H1 (cell line): Measurements from ENCODE around the gene DAB2IP. TPM values are rescaled to one million over a fixed set of nuclear protein-coding genes. Genes with fewer than 3 reads are reported as not detected.
A peak's percentile ranks its signal among the peaks of the same experiment; 100 is the strongest.

Experiments
- CTCF ChIA-PET: fragments of 300-600 bp; sonication (Branson Sonifier 250); formaldehyde crosslinking; loops from one replicate; lab custom pipeline; 2021; ENCODE audit not compliant: partially characterized antibody; lab: Charles Lee
- POLR2A ChIA-PET: fragments of 300-600 bp; sonication (Branson Sonifier 250); formaldehyde crosslinking; loops from one replicate; lab custom pipeline; 2021; ENCODE audit warnings: inconsistent platforms; ENCODE audit not compliant: partially characterized antibody; lab: Charles Lee
- DNase-seq, 2 experiments: peaks; one replicate each; pipeline versions ENCODE4 v3.0.0 to v3.0.0-alpha.2; 2010 to 2022; ENCODE audit warnings: low spot score in 2 of 2, low read depth in 1 of 2, mixed read lengths in 1 of 2
- FAIRE-seq: peaks from 2 replicates; lab custom pipeline; 2011; peaks lifted over from hg19 to GRCh38; lab: Jason Lieb, UNC
- H2AFZ ChIP-seq: 2 replicates; pipeline ENCODE4 v1.8.1; 2012; ENCODE audit warnings: low read length, inconsistent platforms
- H2AK5ac ChIP-seq: 2 replicates; pipeline ENCODE4 v1.6.1; 2013; ENCODE audit warnings: low read depth, low read length
- H2BK120ac ChIP-seq: replicated peaks from 2 replicates; pipeline ENCODE3; 2013; ENCODE audit warnings: low read depth, low read length, inconsistent platforms
- H2BK12ac ChIP-seq: 2 replicates; pipeline ENCODE4 v1.6.1; 2013; ENCODE audit warnings: low read depth, low read length
- H2BK15ac ChIP-seq: 2 replicates; pipeline ENCODE4 v1.6.1; 2013; ENCODE audit warnings: low read length
- H2BK20ac ChIP-seq: 2 replicates; pipeline ENCODE4 v1.6.1; 2013; ENCODE audit warnings: low read length
- H2BK5ac ChIP-seq: 2 replicates; pipeline ENCODE4 v1.6.1; 2013; ENCODE audit warnings: low read depth, low read length
- H3K14ac ChIP-seq: 2 replicates; pipeline ENCODE4 v1.6.1; 2013; ENCODE audit warnings: inconsistent platforms; ENCODE audit not compliant: insufficient read length
- H3K18ac ChIP-seq: 2 replicates; pipeline ENCODE4 v1.6.1; 2013; ENCODE audit warnings: low read length; ENCODE audit errors: extremely low read depth
- H3K23ac ChIP-seq: 2 replicates; pipeline ENCODE4 v1.6.1; 2013; ENCODE audit warnings: inconsistent platforms; ENCODE audit not compliant: insufficient read length
- H3K23me2 ChIP-seq: 2 replicates; pipeline ENCODE4 v1.6.1; 2013; ENCODE audit warnings: low read depth, low read length
- H3K27ac ChIP-seq: 2 replicates; pipeline ENCODE4 v1.6.1; 2011; ENCODE audit warnings: low read depth, low read length, inconsistent platforms
- H3K27me3 ChIP-seq, 4 experiments: replicated peaks in 1 of 4; 1 replicate in 1 of 4; 2 replicates in 3 of 4; pipeline versions ENCODE4 v1.6.1 to v1.8.1; 2011 to 2013; ENCODE audit warnings: low read length in 3 of 4, mild to moderate bottlenecking in 3 of 4, inconsistent platforms in 2 of 4, mixed read lengths in 2 of 4, moderate library complexity in 1 of 4; ENCODE audit not compliant: control insufficient read depth in 3 of 4, insufficient read depth in 3 of 4; ENCODE audit errors: extremely low read depth in 1 of 4
- H3K36me3 ChIP-seq, 4 experiments: 2 replicates each; pipeline versions ENCODE4 v1.6.1 to v1.8.1; 2011 to 2013; ENCODE audit warnings: mild to moderate bottlenecking in 4 of 4, low read length in 3 of 4, moderate library complexity in 2 of 4, control low read depth in 1 of 4, inconsistent platforms in 1 of 4; ENCODE audit not compliant: insufficient read depth in 4 of 4, control insufficient read depth in 2 of 4
- H3K4ac ChIP-seq: replicated peaks from 2 replicates; pipeline ENCODE3; 2013; ENCODE audit warnings: low read length, low read depth, mixed read lengths, inconsistent platforms; ENCODE audit not compliant: insufficient read length
- H3K4me1 ChIP-seq, 4 experiments: replicated peaks in 1 of 4; 1 replicate in 1 of 4; 2 replicates in 3 of 4; pipeline versions ENCODE4 v1.6.1 to v1.8.1; 2011 to 2013; ENCODE audit warnings: low read length in 3 of 4, inconsistent platforms in 2 of 4, mixed read lengths in 1 of 4; ENCODE audit not compliant: insufficient read depth in 4 of 4, control insufficient read depth in 3 of 4
- H3K4me2 ChIP-seq, 2 experiments: 2 replicates each; pipeline versions ENCODE4 v1.6.1 to v1.8.1; 2011 to 2013; ENCODE audit warnings: low read depth in 2 of 2, low read length in 2 of 2, control low read depth in 1 of 2, inconsistent platforms in 1 of 2, mild to moderate bottlenecking in 1 of 2; ENCODE audit not compliant: insufficient read depth in 1 of 2
- H3K4me3 ChIP-seq, 4 experiments: fragments of 200-600, 300-600 bp in 1 of 4; sonication (generic), shearing (Covaris generic), sonication (Bioruptor Twin) in 1 of 4; 2 replicates each; pipeline versions ENCODE4 v1.5.1 to v1.8.1; 2011 to 2016; ENCODE audit warnings: low read length in 4 of 4, low read depth in 3 of 4, control low read depth in 2 of 4, inconsistent platforms in 2 of 4, mild to moderate bottlenecking in 2 of 4, mixed read lengths in 1 of 4, moderate library complexity in 1 of 4; ENCODE audit not compliant: insufficient read depth in 2 of 4; ENCODE audit errors: extremely low read depth in 1 of 4
- H3K56ac ChIP-seq: replicated peaks from 2 replicates; pipeline ENCODE3; 2013; ENCODE audit warnings: low read depth, mild to moderate bottlenecking, mixed read lengths, low read length, inconsistent platforms; ENCODE audit not compliant: insufficient read length
- H3K79me1 ChIP-seq: 2 replicates; pipeline ENCODE4 v1.6.1; 2013; ENCODE audit warnings: low read depth, low read length, control low read depth
- H3K79me2 ChIP-seq, 2 experiments: 2 replicates each; pipeline versions ENCODE4 v1.6.1 to v1.8.1; 2012 to 2013; ENCODE audit warnings: low read length in 2 of 2, mild to moderate bottlenecking in 2 of 2, inconsistent platforms in 1 of 2; ENCODE audit not compliant: insufficient read depth in 2 of 2, control insufficient read depth in 1 of 2
- H3K9ac ChIP-seq, 4 experiments: replicated peaks in 1 of 4; 1 replicate in 1 of 4; 2 replicates in 3 of 4; pipeline versions ENCODE4 v1.6.1 to v1.8.1; 2011 to 2013; ENCODE audit warnings: low read depth in 3 of 4, low read length in 3 of 4, control low read depth in 2 of 4, mild to moderate bottlenecking in 2 of 4, moderate library complexity in 2 of 4, inconsistent platforms in 1 of 4; ENCODE audit errors: extremely low read depth in 1 of 4
- H3K9me3 ChIP-seq, 2 experiments: 2 replicates each; pipeline versions ENCODE4 v1.6.1 to v1.8.1; 2012 to 2013; ENCODE audit warnings: mild to moderate bottlenecking in 2 of 2, moderate library complexity in 2 of 2, control low read depth in 1 of 2, inconsistent platforms in 1 of 2, low read depth in 1 of 2, low read length in 1 of 2, mixed read lengths in 1 of 2; ENCODE audit not compliant: insufficient read depth in 2 of 2
- H4K20me1 ChIP-seq, 2 experiments: replicated peaks in 1 of 2; 2 replicates each; pipeline versions ENCODE3 to v1.8.1; 2011 to 2013; ENCODE audit warnings: inconsistent platforms in 2 of 2, low read length in 2 of 2, mild to moderate bottlenecking in 1 of 2; ENCODE audit not compliant: insufficient read depth in 2 of 2, control insufficient read depth in 1 of 2
- H4K5ac ChIP-seq: 2 replicates; pipeline ENCODE4 v1.6.1; 2013; ENCODE audit warnings: low read length, low read depth, mixed read lengths, inconsistent platforms; ENCODE audit not compliant: insufficient read length
- H4K8ac ChIP-seq: 2 replicates; pipeline ENCODE4 v1.8.0; 2013; ENCODE audit warnings: mild to moderate bottlenecking, moderate library complexity, low read length, inconsistent platforms; ENCODE audit not compliant: insufficient read depth; ENCODE audit errors: extremely low read depth
- H4K91ac ChIP-seq: replicated peaks from 2 replicates; pipeline ENCODE3; 2013; ENCODE audit warnings: low read length, mixed read lengths, inconsistent platforms; ENCODE audit not compliant: insufficient read length
- CHD1 ChIP-seq: IDR thresholded peaks from 2 replicates; pipeline ENCODE4 v1.6.1; 2012; ENCODE audit warnings: low read depth, low read length, improper control_type of control experiment
- GTF2F1 ChIP-seq: IDR thresholded peaks from 2 replicates; pipeline ENCODE4 v1.6.1; 2012; ENCODE audit warnings: low read depth, low read length, improper control_type of control experiment, borderline replicate concordance
- PHF8 ChIP-seq: fragments of 200-600 bp; sonication (generic); conservative IDR thresholded peaks from 2 replicates; pipeline ENCODE4 v1.7.1; 2012; ENCODE audit warnings: low read depth, mild to moderate bottlenecking, inconsistent platforms, low read length, moderate library complexity
- RFX5 ChIP-seq: IDR thresholded peaks from 2 replicates; pipeline ENCODE4 v1.6.1; 2011; ENCODE audit warnings: low read depth, low read length, improper control_type of control experiment, borderline replicate concordance
- WGBS, 2 experiments: shearing (Covaris generic) in 1 of 2; methylation state at CpG; one replicate each; pipeline versions ENCODE4 v1.1.6 to v1.1.7; 2013 to 2015; ENCODE audit warnings: low lambda C conversion rate in 2 of 2, mixed read lengths in 2 of 2, inconsistent platforms in 1 of 2, low coverage in 1 of 2, missing lambda C conversion rate in 1 of 2; ENCODE audit not compliant: insufficient replicate concordance in 2 of 2, insufficient coverage in 1 of 2, insufficient read length in 1 of 2; ENCODE audit errors: extremely low coverage in 1 of 2, missing lambda C conversion rate in 1 of 2; 5-methylcytosine and 5-hydroxymethylcytosine counted together
- polyA plus RNA-seq, 7 experiments: library from polyadenylated mRNA; depleted of rRNA in 3 of 7; stranded (reverse) in 5 of 7; unstranded in 2 of 7; fragments of >200 nt in 5 of 7; fragments of 200-250 nt in 2 of 7; gene quantifications; 1 replicate in 5 of 7; 2 replicates in 1 of 7; 4 replicates in 1 of 7; pipeline versions ENCODE4 v1.2.1 to v1.2.3, GENCODE V29; 2011 to 2013; ENCODE audit warnings: missing spikeins in 2 of 7, mixed read lengths in 2 of 7
- total RNA-seq: library from RNA; stranded (reverse); fragmentation: NEBNext Ultra II Directional; extraction: Animal tissue kit (Norgen Biotek cat#: 25700); gene quantifications from 2 replicates; pipeline ENCODE4 v1.2.1, GENCODE V29; 2021
- TF ChIP-seq, protein P1 (sequence below), 3 experiments: IDR thresholded peaks; 1 replicate in 2 of 3; 2 replicates in 1 of 3; pipeline versions ENCODE4 v1.5.1 to v1.6.1; 2011; ENCODE audit warnings: low read length in 3 of 3, mild to moderate bottlenecking in 3 of 3, inconsistent platforms in 2 of 3, low read depth in 1 of 3, moderate library complexity in 1 of 3; ENCODE audit not compliant: insufficient read depth in 1 of 3; ENCODE audit errors: control extremely low read depth in 1 of 3

Gene DAB2IP
- total and polyA plus RNA-seq, 2 of the 8 experiments (the other 6 are each of a cell fraction or from before 2014, with no cell fraction given), result 19.7 to 39.5 TPM

DNA sequence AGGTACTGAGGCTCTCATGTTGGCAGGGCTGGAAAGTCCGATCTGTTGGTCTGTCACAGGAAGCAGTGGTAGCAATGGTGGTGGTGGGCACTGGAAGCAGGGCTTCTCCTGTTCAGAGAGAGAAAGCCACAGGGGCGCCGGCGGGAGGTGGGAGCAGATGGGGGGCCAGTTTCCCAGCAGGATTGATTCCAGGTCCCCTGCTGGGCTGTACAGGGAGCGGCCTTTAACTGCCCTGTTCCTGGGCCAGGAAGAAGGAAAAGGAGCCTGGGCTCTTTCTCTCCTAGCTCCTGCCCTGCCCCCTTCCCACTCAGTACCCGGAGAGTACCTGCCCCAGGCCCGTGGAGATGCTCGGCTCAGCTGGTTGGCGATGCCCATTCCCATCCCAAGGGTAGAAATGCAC lies 2.6 kb upstream of the DAB2IP start:
- 88% methylated on average over 9 of the region's 9 CpGs; no CpG with 5 or more reads in 1 of the 2 experiments for WGBS, 2 experiments
- Histone ChIP-seq H3K9me3 (no peaks in the 10 kb centered on the region), H3K4ac (peak overlapping the region; percentile 57), H2BK12ac (no peak overlapping the region), H3K23me2 (peaks cover 17% of the 10 kb centered on the region; the same call in 1 of the 2 replicates), H3K36me3 (no peaks in the 10 kb centered on the region), H4K8ac (no peak overlapping the region), H4K5ac (no peak overlapping the region), H3K4me3 (no peak overlapping the region), H2BK15ac (no peak overlapping the region), H3K14ac (no peak overlapping the region), H3K27me3 (peaks cover 0 to 7% (median 0%) of the 10 kb centered on the region in 4 experiments; a peak in 2 of 7 replicates), H2BK5ac (no peak overlapping the region), H3K79me2 (peaks cover 3 to 21% of the 10 kb centered on the region in 2 experiments; a peak in 3 of 4 replicates), H3K4me1 (peaks cover 10 to 44% (median 25%) of the 10 kb centered on the region in 4 experiments), H3K79me1 (peaks cover 12% of the 10 kb centered on the region), H3K9ac (no peak overlapping the region), H2BK20ac (no peak overlapping the region), H3K27ac (no peak overlapping the region), H3K56ac (no peak overlapping the region), H2AFZ (no peak overlapping the region), H3K4me2 (peak overlapping the region in 1 of 2 experiments; percentile 90; a peak in 1 of 4 replicates), H2AK5ac (no peak overlapping the region), H4K91ac (peak overlapping the region; percentile 61), H3K18ac (peak overlapping the region; percentile 6; the same call in 1 of the 2 replicates), H2BK120ac (no peak overlapping the region), H4K20me1 (peaks cover 4 to 9% of the 10 kb centered on the region in 2 experiments), H3K23ac (no peak overlapping the region)
- FAIRE-seq, result no peak
- no peak for DNase-seq
- POLR2A ChIA-PET, result interaction anchor here (1.2 to 1.6 kb wide), 2 partner anchors 9 to 12 kb away, joined by 3 read pairs; no protein-coding TSS in a partner anchor
- CTCF ChIA-PET, result interaction anchor here (1.0 to 24.2 kb wide), 8 partner anchors 8 to 281 kb away, joined by 3 to 670 read pairs (median 4); no protein-coding TSS in a partner anchor
- TF ChIP-seq GTF2F1 (no peak), PHF8 (no peak), CHD1 (no peak), RFX5 (no peak)
- TF ChIP-seq, protein P1, sequence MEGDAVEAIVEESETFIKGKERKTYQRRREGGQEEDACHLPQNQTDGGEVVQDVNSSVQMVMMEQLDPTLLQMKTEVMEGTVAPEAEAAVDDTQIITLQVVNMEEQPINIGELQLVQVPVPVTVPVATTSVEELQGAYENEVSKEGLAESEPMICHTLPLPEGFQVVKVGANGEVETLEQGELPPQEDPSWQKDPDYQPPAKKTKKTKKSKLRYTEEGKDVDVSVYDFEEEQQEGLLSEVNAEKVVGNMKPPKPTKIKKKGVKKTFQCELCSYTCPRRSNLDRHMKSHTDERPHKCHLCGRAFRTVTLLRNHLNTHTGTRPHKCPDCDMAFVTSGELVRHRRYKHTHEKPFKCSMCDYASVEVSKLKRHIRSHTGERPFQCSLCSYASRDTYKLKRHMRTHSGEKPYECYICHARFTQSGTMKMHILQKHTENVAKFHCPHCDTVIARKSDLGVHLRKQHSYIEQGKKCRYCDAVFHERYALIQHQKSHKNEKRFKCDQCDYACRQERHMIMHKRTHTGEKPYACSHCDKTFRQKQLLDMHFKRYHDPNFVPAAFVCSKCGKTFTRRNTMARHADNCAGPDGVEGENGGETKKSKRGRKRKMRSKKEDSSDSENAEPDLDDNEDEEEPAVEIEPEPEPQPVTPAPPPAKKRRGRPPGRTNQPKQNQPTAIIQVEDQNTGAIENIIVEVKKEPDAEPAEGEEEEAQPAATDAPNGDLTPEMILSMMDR (IDR thresholded peaks at IDR 0.05; ENCODE audit: control extremely low read depth in 1 of 3, insufficient read depth in 1 of 3, low read depth in 1 of 3, low read length in 3 of 3), result no peak
